Erythroblast (primary cell): ENCODE data around the gene CENPC.

Source experiments
- GATA1 ChIP-seq: IDR thresholded peaks from 2 replicates; pipeline ENCODE4 v1.6.1; 2011; ENCODE audit warnings: low read depth, mild to moderate bottlenecking, control low read depth, low read length, moderate library complexity
- POLR2A ChIP-seq: IDR thresholded peaks from 2 replicates; pipeline ENCODE4 v1.6.1; 2011; ENCODE audit warnings: mild to moderate bottlenecking, low read length

DNA sequence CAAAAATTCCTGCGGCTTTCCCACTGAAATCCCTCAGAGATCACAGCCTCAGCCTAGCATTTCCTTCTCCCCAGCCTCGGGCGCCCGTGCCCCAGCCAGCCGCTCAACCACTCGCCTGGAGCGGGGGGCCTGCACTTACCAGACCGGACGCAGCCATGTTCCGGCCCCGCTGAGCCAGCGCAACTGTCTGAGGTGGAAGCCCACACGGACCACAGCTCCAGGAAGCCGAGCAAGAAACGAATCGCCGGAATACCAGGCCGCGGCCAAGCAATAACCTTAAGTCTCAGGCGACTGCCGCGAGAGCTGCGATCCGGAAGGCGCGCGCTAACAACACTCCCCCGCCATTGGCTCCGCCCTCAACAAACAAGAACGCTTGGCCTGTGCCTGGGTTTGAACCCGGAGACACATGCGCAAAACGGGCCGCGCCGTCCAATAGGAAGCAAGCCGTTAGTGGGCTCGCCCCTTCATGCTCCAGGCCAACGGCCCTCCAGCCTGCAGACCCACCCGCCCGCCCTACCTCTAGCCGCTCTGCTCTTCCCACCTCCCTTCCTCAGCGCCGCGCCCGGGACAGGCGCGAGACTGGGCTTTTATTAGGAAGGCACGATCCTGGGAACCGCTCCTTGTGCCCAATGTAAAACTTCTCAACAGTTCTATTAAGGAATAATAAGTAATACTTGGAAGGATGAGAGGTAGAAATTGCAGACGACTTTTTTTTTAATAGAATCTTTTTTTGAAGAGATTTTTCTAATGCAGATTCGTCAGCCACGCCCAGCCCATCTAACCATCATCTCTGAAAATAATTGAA lies at the start of gene CENPC:
- TF ChIP-seq POLR2A (peak; percentile 97), GATA1 (no peak)
